Lung (tissue), 12 donors: ENCODE results near the gene KCNMB2. TPM values are rescaled to one million over a fixed set of nuclear protein-coding genes. Genes with fewer than 3 reads are reported as not detected.

Experiments
- ATAC-seq: fragments of 200-7000 bp; cut with Tn5 transposase; one replicate; pipeline ENCODE4 v1.9.1; 2020; ENCODE audit warnings: moderate number of reproducible peaks; ENCODE audit not compliant: insufficient read depth, low FRiP score
- DNase-seq, 3 donors: peaks; one replicate each; pipeline ENCODE4 v3.0.0-alpha.2; 2013 to 2017
- H3K27ac ChIP-seq, 2 donors: one replicate each; pipeline ENCODE4 v1.5.1; 2013; ENCODE audit warnings: mild to moderate bottlenecking in 2 of 2, moderate library complexity in 2 of 2, control low read depth in 1 of 2, inconsistent platforms in 1 of 2, low read depth in 1 of 2, low read length in 1 of 2
- H3K27me3 ChIP-seq, 3 donors: one replicate each; pipeline ENCODE4 v1.5.1; 2013; ENCODE audit warnings: low read length in 2 of 3; ENCODE audit not compliant: control insufficient read depth in 3 of 3, insufficient read depth in 3 of 3
- H3K36me3 ChIP-seq, 4 donors: one replicate each; pipeline ENCODE4 v1.5.1; 2013; ENCODE audit warnings: low read length in 4 of 4, mild to moderate bottlenecking in 1 of 4, moderate library complexity in 1 of 4; ENCODE audit not compliant: control insufficient read depth in 4 of 4, insufficient read depth in 4 of 4
- H3K4me1 ChIP-seq, 5 donors: one replicate each; pipeline ENCODE4 v1.5.1; 2013; ENCODE audit warnings: low read length in 5 of 5, mild to moderate bottlenecking in 2 of 5, moderate library complexity in 1 of 5; ENCODE audit not compliant: control insufficient read depth in 5 of 5, insufficient read depth in 5 of 5
- H3K4me3 ChIP-seq: one replicate; pipeline ENCODE4 v1.5.1; 2013; ENCODE audit warnings: mild to moderate bottlenecking, control low read depth, moderate library complexity
- H3K9ac ChIP-seq, 2 donors: one replicate each; pipeline ENCODE4 v1.5.1; 2013; ENCODE audit warnings: low read length in 2 of 2, control low read depth in 1 of 2; ENCODE audit not compliant: insufficient read depth in 1 of 2
- H3K9me3 ChIP-seq, 4 donors: one replicate each; pipeline ENCODE4 v1.5.1; 2013; ENCODE audit warnings: low read length in 3 of 4, mild to moderate bottlenecking in 1 of 4, moderate library complexity in 1 of 4; ENCODE audit not compliant: control insufficient read depth in 4 of 4, insufficient read depth in 3 of 4
- CTCF ChIP-seq: IDR thresholded peaks from 2 replicates; pipeline ENCODE4 v1.5.1; 2012; ENCODE audit warnings: mild to moderate bottlenecking; ENCODE audit errors: control extremely low read depth, extremely low read depth
- WGBS, 2 donors: extraction: QIAGEN DNeasy Blood & Tissue Kit; methylation state at CpG; one replicate each; pipeline ENCODE4 v1.1.7; 2013; 5-methylcytosine and 5-hydroxymethylcytosine counted together
- polyA plus RNA-seq, 2 donors: library from polyadenylated mRNA; stranded (reverse); fragments of 200-250 nt; gene quantifications; one replicate each; pipeline ENCODE4 v1.2.1, GENCODE V29; 2013
- total RNA-seq, 2 donors: library from RNA; depleted of rRNA in 1 of 2; stranded (reverse); fragments of >200 nt in 1 of 2; gene quantifications; one replicate each; pipeline ENCODE4 v1.2.1, GENCODE V29; 2014 to 2021
- donor health status: control.
- donor health status: control.
- donor health status: Bipolar disorder and iron deficiency.
- donor health status: healthy.
- donor health status: DM: yes; HTN: yes; CAD: no.

KCNMB2 gene
- total and polyA plus RNA-seq, 4 donors: 0.62 to 12.2 (median 1.2) TPM

- 92 to 94% methylated on average over 3 of the region's 3 CpGs for WGBS, 2 donors
- no peak for TF ChIP-seq CTCF
- Histone ChIP-seq H3K4me3 (no peak overlapping the region), H3K27me3 (no peaks in the 10 kb centered on the region), H3K27ac (no peak overlapping the region), H3K36me3 (no peaks in the 10 kb centered on the region), H3K4me1 (no peaks in the 10 kb centered on the region), H3K9me3 (no peaks in the 10 kb centered on the region), H3K9ac (no peak overlapping the region)
- DNase-seq (no peak), ATAC-seq (no peak)
These were observed 266.0 kb downstream of the KCNMB2 start for GRCh38 chr3:178802259-178802658.

GRCh38 chr3:178802993-178803693 is 266.9 kb downstream of the KCNMB2 start:
- Histone ChIP-seq H3K27me3 (no peaks in the 10 kb centered on the region), H3K9me3 (no peaks in the 10 kb centered on the region), H3K4me1 (no peaks in the 10 kb centered on the region), H3K27ac (no peak overlapping the region), H3K9ac (no peak overlapping the region), H3K36me3 (no peaks in the 10 kb centered on the region), H3K4me3 (no peak overlapping the region)
- ATAC-seq (no peak), DNase-seq (no peak)
- no peak for TF ChIP-seq CTCF
- 87 to 89% methylated on average over 3 of the region's 3 CpGs for WGBS, 2 donors

GRCh38 chr3:178804606-178805005 is 268.4 kb downstream of the KCNMB2 start:
- no peaks in the 10 kb centered on the region for H3K4me1 ChIP-seq

More at GRCh38 chr3:178804606-178805005, 268.4 kb downstream of the KCNMB2 start:
- DNase-seq: no peak
- no peak overlapping the region for H3K4me3 ChIP-seq
- no peak for ATAC-seq
- no peaks in the 10 kb centered on the region for H3K27me3 ChIP-seq
- no peak for TF ChIP-seq CTCF
- H3K36me3 ChIP-seq: no peaks in the 10 kb centered on the region
- H3K9ac ChIP-seq: no peak overlapping the region
- no peaks in the 10 kb centered on the region for H3K9me3 ChIP-seq
- no peak overlapping the region for H3K27ac ChIP-seq
